Lower leg skin (tissue), 3 donors: ENCODE measurements around the gene WNT6.

Source experiments
- CTCF ChIP-seq, 3 donors: fragments of 450-650 bp; IDR thresholded peaks; one replicate each; pipeline ENCODE4 v1.5.1; 2016; ENCODE audit warnings: antibody characterized with exemption in 3 of 3, mild to moderate bottlenecking in 3 of 3, moderate library complexity in 2 of 3
- POLR2A ChIP-seq, 2 donors: fragments of 450-650 bp; IDR thresholded peaks; one replicate each; pipeline ENCODE4 v1.6.1; 2016 to 2017; ENCODE audit warnings: antibody characterized with exemption in 2 of 2, mild to moderate bottlenecking in 1 of 2, moderate library complexity in 1 of 2

GRCh38 chr2:218858138-218858445, 1.5 kb upstream of the WNT6 start:
- TF ChIP-seq CTCF (IDR thresholded peaks at IDR 0.05): no peak
- no peak for TF ChIP-seq POLR2A (IDR thresholded peaks at IDR 0.05)
